ENCODE results near the gene SPHK1.
"Not testable (repeated sequence)": the region's sequence is repeated elsewhere in the genome, so short reads cannot be mapped to it uniquely, and the experiment has no call there.

The SPHK1 gene

GRCh38 chr17:76384222-76384986 is at the start of gene SPHK1:
Gene SPHK1, plus strand, starts transcription at chr17:76384609. Its CDS starts 1,036 bp downstream, at chr17:76385645.
- Histone ChIP-seq H3K9ac (ENCODE audit: low read depth, low read length) (no peak within 1 kb of the TSS), H3K4me1 (ENCODE audit: control insufficient read depth, insufficient read depth, low read length) (peaks cover 17% of the 10 kb centered on the region), H3K27me3 (ENCODE audit: control insufficient read depth, insufficient read depth, low read length) (peaks cover 55% of the 10 kb centered on the region)

DNA sequence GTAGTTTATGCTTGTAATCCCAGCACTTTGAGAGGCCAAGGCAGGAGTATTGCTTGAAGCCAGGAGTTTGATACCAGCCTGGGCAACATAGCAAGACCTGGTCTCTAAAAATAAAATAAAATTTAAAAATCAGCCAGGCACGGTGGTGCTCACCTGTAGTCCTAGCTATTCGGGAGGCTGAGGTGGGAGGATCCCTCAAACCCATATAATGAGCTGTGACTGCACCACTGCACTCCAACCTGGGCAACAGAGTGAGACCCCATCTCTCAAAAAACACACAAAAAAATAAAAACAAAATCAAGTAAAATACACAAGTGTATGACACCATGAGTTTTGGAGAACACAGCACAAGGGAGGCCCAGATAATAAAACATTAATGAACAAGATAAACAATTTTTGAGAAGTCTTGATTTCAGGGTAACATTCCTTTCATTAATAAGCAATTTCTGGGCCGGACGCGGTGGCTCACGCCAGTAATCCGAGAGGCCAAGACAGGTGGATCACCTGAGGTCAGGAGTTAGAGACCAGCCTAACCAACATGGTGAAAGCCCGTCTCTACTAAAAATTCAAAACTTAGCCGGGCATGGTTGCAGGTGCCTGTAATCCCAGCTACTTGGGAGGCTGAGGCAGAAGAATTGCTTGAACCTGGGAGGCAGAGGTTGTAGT is 48.6 kb upstream of the SPHK1 start:
- Histone ChIP-seq H3K27ac (ENCODE audit: low read depth, low read length) (no peak overlapping the region), H3K4me3 (ENCODE audit: low read depth, low read length) (no peak overlapping the region), H3K4me1 (ENCODE audit: control insufficient read depth, insufficient read depth, low read length) (peaks cover 3% of the 10 kb centered on the region; the same call in 1 of the 2 replicates), H3K9ac (ENCODE audit: low read depth, low read length) (no peak overlapping the region), H3K36me3 (ENCODE audit: control insufficient read depth, insufficient read depth, low read length) (peaks cover 14% of the 10 kb centered on the region; the same call in 1 of the 2 replicates), H3K27me3 (ENCODE audit: control insufficient read depth, insufficient read depth, low read length) (no peaks in the 10 kb centered on the region), H3K9me3 (ENCODE audit: control insufficient read depth, insufficient read depth, low read length) (no peaks in the 10 kb centered on the region)

More at GRCh38 chr17:76384222-76384986, at the start of gene SPHK1:
- no peak within 1 kb of the TSS for H3K27ac ChIP-seq (ENCODE audit: low read depth, low read length)
- H3K36me3 ChIP-seq (ENCODE audit: control insufficient read depth, insufficient read depth, low read length): no peaks in the 10 kb centered on the region
- peak within 1 kb of the TSS; percentile 73 for H3K4me3 ChIP-seq (ENCODE audit: low read depth, low read length)
- H3K9me3 ChIP-seq (ENCODE audit: control insufficient read depth, insufficient read depth, low read length): no peaks in the 10 kb centered on the region

DNA sequence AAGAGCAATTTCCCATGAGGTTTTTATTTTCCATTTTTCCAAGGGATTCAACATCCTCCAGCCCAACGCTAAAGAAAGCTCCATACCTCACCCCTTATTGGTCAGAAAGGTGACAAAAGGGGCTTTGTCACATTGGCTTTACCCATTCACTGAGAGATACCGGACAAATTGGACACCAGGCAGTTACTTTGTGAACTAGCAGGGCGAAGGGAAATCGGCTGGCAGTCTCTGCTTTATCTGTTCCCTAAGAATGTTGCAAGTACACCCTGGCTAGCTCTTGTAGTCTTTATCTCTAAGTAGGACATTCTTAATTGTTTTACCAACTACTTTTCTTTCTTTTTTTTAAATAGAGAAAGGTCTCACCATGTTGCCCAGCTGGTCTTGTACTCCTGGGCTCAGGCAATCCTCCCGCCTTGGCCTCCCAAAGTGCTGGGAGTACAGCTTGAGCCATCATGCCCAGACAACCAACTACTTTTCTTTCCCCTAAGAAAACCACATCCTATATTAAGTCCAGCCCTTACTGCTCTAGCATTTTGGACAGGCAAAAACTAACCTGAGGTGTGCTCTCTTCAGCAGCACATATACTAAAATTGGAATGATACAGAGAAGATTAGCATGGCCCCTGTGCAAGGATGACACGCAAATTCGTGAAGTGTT is 47.5 kb upstream of the SPHK1 start:
- H3K9ac ChIP-seq (ENCODE audit: low read depth, low read length): no peak overlapping the region
- no peaks in the 10 kb centered on the region for H3K27me3 ChIP-seq (ENCODE audit: control insufficient read depth, insufficient read depth, low read length)
- no peaks in the 10 kb centered on the region for H3K9me3 ChIP-seq (ENCODE audit: control insufficient read depth, insufficient read depth, low read length)
- no peak overlapping the region for H3K4me3 ChIP-seq (ENCODE audit: low read depth, low read length)
- peaks cover 3% of the 10 kb centered on the region; the same call in 1 of the 2 replicates for H3K4me1 ChIP-seq (ENCODE audit: control insufficient read depth, insufficient read depth, low read length)
- H3K27ac ChIP-seq (ENCODE audit: low read depth, low read length): no peak overlapping the region
- peaks cover 6% of the 10 kb centered on the region; the same call in 1 of the 2 replicates for H3K36me3 ChIP-seq (ENCODE audit: control insufficient read depth, insufficient read depth, low read length)

DNA sequence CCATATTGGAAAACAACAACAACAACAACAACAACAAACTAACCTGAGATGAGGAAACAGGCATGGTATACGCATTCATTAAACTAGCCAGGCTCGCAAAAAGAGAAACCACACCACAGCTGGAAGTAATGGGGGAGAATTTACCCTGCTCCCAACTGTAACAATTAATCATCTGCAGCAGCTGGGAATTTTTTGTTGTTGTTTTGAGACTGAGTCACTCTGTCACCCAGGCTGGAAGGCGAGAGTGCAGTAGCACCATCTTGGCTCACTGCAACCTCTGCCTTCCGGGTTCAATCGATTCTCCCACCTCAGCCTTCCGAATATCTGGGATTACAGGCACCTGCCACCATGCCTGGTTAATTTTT is 47.0 kb upstream of the SPHK1 start:
- Histone ChIP-seq H3K36me3 (ENCODE audit: control insufficient read depth, insufficient read depth, low read length) (peaks cover 6% of the 10 kb centered on the region), H3K27ac (ENCODE audit: low read depth, low read length) (no peak overlapping the region), H3K9ac (ENCODE audit: low read depth, low read length) (no peak overlapping the region), H3K4me1 (ENCODE audit: control insufficient read depth, insufficient read depth, low read length) (peaks cover 3% of the 10 kb centered on the region; the same call in 1 of the 2 replicates), H3K4me3 (ENCODE audit: low read depth, low read length) (no peak overlapping the region), H3K27me3 (ENCODE audit: control insufficient read depth, insufficient read depth, low read length) (no peaks in the 10 kb centered on the region), H3K9me3 (ENCODE audit: control insufficient read depth, insufficient read depth, low read length) (no peaks in the 10 kb centered on the region)

DNA sequence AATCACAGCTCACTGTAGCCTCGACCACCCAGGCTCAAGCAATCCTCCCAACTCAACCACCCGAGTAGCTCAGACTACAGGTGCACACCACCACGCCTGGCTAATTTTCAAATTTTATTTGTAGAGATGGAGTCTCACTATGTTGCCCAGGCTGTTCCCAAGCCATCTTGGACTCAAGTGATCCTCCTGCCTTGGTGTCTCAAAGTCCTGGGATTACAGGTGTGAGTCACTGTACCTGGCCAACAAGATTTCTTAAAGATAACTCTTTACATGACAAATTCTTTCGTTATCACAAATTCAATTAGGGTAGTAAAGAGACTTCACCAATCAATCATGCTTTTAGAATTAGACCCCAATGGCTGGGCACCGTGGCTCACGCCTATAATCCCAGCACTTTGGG is 43.1 kb upstream of the SPHK1 start:
- Histone ChIP-seq H3K36me3 (ENCODE audit: control insufficient read depth, insufficient read depth, low read length) (peaks cover 26% of the 10 kb centered on the region), H3K4me1 (ENCODE audit: control insufficient read depth, insufficient read depth, low read length) (no peaks in the 10 kb centered on the region)

DNA sequence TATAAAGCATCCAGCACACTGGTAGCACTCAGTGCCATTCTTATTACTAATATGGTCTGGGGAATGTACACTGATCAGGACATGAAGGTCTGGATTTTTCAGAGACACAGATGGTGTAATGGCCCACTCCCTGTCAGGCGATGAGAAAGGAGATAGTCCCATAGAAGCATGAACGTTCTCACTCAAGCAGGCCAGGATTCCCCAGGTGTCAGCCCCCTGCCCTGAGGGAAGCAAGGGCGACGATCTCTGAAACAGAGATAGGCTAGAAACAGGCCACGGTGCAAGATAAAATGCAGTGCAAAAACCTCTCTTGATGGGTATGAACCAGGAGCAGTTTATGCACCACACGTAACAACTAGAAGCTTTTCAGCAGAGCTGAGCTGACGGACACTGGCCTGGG is 41.3 kb upstream of the SPHK1 start:
- Histone ChIP-seq H3K9ac (ENCODE audit: low read depth, low read length) (no peak overlapping the region), H3K4me3 (ENCODE audit: low read depth, low read length) (no peak overlapping the region), H3K27ac (ENCODE audit: low read depth, low read length) (no peak overlapping the region), H3K4me1 (ENCODE audit: control insufficient read depth, insufficient read depth, low read length) (no peaks in the 10 kb centered on the region), H3K36me3 (ENCODE audit: control insufficient read depth, insufficient read depth, low read length) (peaks cover 35% of the 10 kb centered on the region), H3K9me3 (ENCODE audit: control insufficient read depth, insufficient read depth, low read length) (no peaks in the 10 kb centered on the region), H3K27me3 (ENCODE audit: control insufficient read depth, insufficient read depth, low read length) (no peaks in the 10 kb centered on the region)

More for the DNA sequence above, 43.1 kb upstream of the SPHK1 start:
- H3K27me3 ChIP-seq (ENCODE audit: control insufficient read depth, insufficient read depth, low read length): no peaks in the 10 kb centered on the region
- no peaks in the 10 kb centered on the region for H3K9me3 ChIP-seq (ENCODE audit: control insufficient read depth, insufficient read depth, low read length)
- no peak overlapping the region for H3K27ac ChIP-seq (ENCODE audit: low read depth, low read length)
- H3K9ac ChIP-seq (ENCODE audit: low read depth, low read length): no peak overlapping the region
- H3K4me3 ChIP-seq (ENCODE audit: low read depth, low read length): no peak overlapping the region

DNA sequence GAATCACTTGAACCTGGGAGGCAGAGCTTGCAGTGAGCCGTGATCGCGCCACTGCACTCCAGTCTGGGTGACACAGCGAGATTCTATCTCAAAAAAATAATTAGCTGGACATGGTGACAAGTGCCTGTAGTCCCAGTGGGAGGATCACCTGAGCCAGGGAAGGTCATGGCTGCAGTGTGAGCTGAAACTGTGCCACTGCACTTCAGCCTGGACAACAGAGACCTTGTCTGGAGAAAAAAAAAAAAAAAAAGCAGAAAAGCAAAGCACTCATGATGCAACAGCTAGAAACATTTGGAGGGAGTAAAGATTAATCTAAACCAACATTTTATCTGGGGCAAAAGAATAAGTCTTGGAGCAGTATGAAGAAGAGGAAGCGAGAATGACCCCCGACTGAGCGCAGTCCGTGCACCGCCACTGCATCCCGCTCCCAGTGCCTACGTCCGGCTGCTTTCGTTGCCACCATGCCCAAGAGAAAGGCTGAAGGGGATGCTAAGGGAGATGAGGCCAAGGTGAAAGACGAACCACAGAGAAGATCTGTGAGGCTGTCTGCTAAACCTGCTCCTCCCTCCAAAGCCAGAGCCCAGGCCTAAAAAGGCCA is 38.9 kb upstream of the SPHK1 start:
- no peak overlapping the region for H3K4me3 ChIP-seq (ENCODE audit: low read depth, low read length)
- no peaks in the 10 kb centered on the region for H3K27me3 ChIP-seq (ENCODE audit: control insufficient read depth, insufficient read depth, low read length)
- H3K9ac ChIP-seq (ENCODE audit: low read depth, low read length): no peak overlapping the region
- H3K27ac ChIP-seq (ENCODE audit: low read depth, low read length): no peak overlapping the region
- no peaks in the 10 kb centered on the region for H3K9me3 ChIP-seq (ENCODE audit: control insufficient read depth, insufficient read depth, low read length)
- H3K4me1 ChIP-seq (ENCODE audit: control insufficient read depth, insufficient read depth, low read length): no peaks in the 10 kb centered on the region
- peaks cover 35% of the 10 kb centered on the region for H3K36me3 ChIP-seq (ENCODE audit: control insufficient read depth, insufficient read depth, low read length)

- H3K36me3 ChIP-seq (ENCODE audit: control insufficient read depth, insufficient read depth, low read length): peaks cover 33% of the 10 kb centered on the region
- not testable (repeated sequence) for H3K9me3 ChIP-seq (ENCODE audit: control insufficient read depth, insufficient read depth, low read length); H3K27me3 ChIP-seq (ENCODE audit: control insufficient read depth, insufficient read depth, low read length); H3K4me3 ChIP-seq (ENCODE audit: low read depth, low read length); H3K27ac ChIP-seq (ENCODE audit: low read depth, low read length); H3K4me1 ChIP-seq (ENCODE audit: control insufficient read depth, insufficient read depth, low read length); H3K9ac ChIP-seq (ENCODE audit: low read depth, low read length)
Observed at GRCh38 chr17:76346936-76347335, 37.5 kb upstream of the SPHK1 start.

- Histone ChIP-seq H3K4me3 (ENCODE audit: low read depth, low read length) (no peak overlapping the region), H3K27me3 (ENCODE audit: control insufficient read depth, insufficient read depth, low read length) (no peaks in the 10 kb centered on the region), H3K9ac (ENCODE audit: low read depth, low read length) (no peak overlapping the region), H3K27ac (ENCODE audit: low read depth, low read length) (no peak overlapping the region), H3K36me3 (ENCODE audit: control insufficient read depth, insufficient read depth, low read length) (peaks cover 18% of the 10 kb centered on the region), H3K9me3 (ENCODE audit: control insufficient read depth, insufficient read depth, low read length) (no peaks in the 10 kb centered on the region), H3K4me1 (ENCODE audit: control insufficient read depth, insufficient read depth, low read length) (0 out of 2 replicates have a peak, but pooled peaks cover 3% of the 10 kb centered on the region)
Observed at GRCh38 chr17:76350463-76350862, 33.9 kb upstream of the SPHK1 start.

- H3K9ac ChIP-seq (ENCODE audit: low read depth, low read length): no peak overlapping the region
- no peaks in the 10 kb centered on the region for H3K27me3 ChIP-seq (ENCODE audit: control insufficient read depth, insufficient read depth, low read length)
- H3K4me1 ChIP-seq (ENCODE audit: control insufficient read depth, insufficient read depth, low read length): 0 out of 2 replicates have a peak, but pooled peaks cover 3% of the 10 kb centered on the region
- H3K27ac ChIP-seq (ENCODE audit: low read depth, low read length): no peak overlapping the region
- no peak overlapping the region for H3K4me3 ChIP-seq (ENCODE audit: low read depth, low read length)
- H3K36me3 ChIP-seq (ENCODE audit: control insufficient read depth, insufficient read depth, low read length): peaks cover 6% of the 10 kb centered on the region
- H3K9me3 ChIP-seq (ENCODE audit: control insufficient read depth, insufficient read depth, low read length): no peaks in the 10 kb centered on the region
Observed at GRCh38 chr17:76351526-76352071, 32.8 kb upstream of the SPHK1 start.

Measured in HUES48 (cell line).